ENCODE results near the gene TUBA1C.

TUBA1C gene

GRCh38 chr12:49264466-49264872 lies 413 bp upstream of the TUBA1C start (continued):
- TF ChIP-seq ZNF24 (tag by site-specific recombination; IDR thresholded peaks at IDR 0.05): peak; percentile 49; the same call in 1 of the 2 replicates
- TF ChIP-seq ZNF654 (tag by site-specific recombination; IDR thresholded peaks at IDR 0.05; ENCODE audit: low read depth): no peak
- no peak; the same call in 1 of the 2 replicates for TF ChIP-seq ZNF664 (tag by site-specific recombination; IDR thresholded peaks at IDR 0.05)
- no peak for TF ChIP-seq ZNF571 (tag by site-specific recombination; IDR thresholded peaks at IDR 0.05)
- no peak for TF ChIP-seq GLI2 (tag by site-specific recombination; IDR thresholded peaks at IDR 0.05; ENCODE audit: borderline replicate concordance, low read depth)
- no peak for TF ChIP-seq ZNF48 (tag by site-specific recombination; IDR thresholded peaks at IDR 0.05)
- TF ChIP-seq ZNF174 (tag by site-specific recombination; IDR thresholded peaks at IDR 0.05): no peak
- TF ChIP-seq ZNF776 (tag by site-specific recombination; IDR thresholded peaks at IDR 0.05; ENCODE audit: borderline replicate concordance): no peak
- no peak for TF ChIP-seq ZNF148 (tag by site-specific recombination; IDR thresholded peaks at IDR 0.05; ENCODE audit: borderline replicate concordance)
- no peak for TF ChIP-seq SCRT1 (tag by site-specific recombination; IDR thresholded peaks at IDR 0.05; ENCODE audit: borderline replicate concordance)
- no peak for TF ChIP-seq REPIN1 (tag by site-specific recombination; IDR thresholded peaks at IDR 0.05; ENCODE audit: low read depth)
- TF ChIP-seq HOXD13 (CRISPR knock-in tag; IDR thresholded peaks at IDR 0.05; ENCODE audit: borderline replicate concordance): no peak
- TF ChIP-seq ZNF366 (tag by site-specific recombination; conservative IDR thresholded peaks at IDR 0.05): peak; percentile 93
- TF ChIP-seq MEIS1 (CRISPR knock-in tag; IDR thresholded peaks at IDR 0.05; ENCODE audit: borderline replicate concordance): no peak
- TF ChIP-seq IKZF3 (tag by site-specific recombination; IDR thresholded peaks at IDR 0.05): no peak; the same call in 1 of the 2 replicates
- TF ChIP-seq ZSCAN30 (tag by site-specific recombination; IDR thresholded peaks at IDR 0.05): no peak; the same call in 1 of the 2 replicates
- no peak for TF ChIP-seq ZNF544 (tag by site-specific recombination; IDR thresholded peaks at IDR 0.05)
- TF ChIP-seq ZNF629 (tag by site-specific recombination; IDR thresholded peaks at IDR 0.05): no peak; the same call in 1 of the 2 replicates
- TF ChIP-seq ZNF639 (tag by site-specific recombination; IDR thresholded peaks at IDR 0.05): no peak
- no peak for TF ChIP-seq ZNF747 (tag by site-specific recombination; IDR thresholded peaks at IDR 0.05)
- 0 out of 2 replicates have a peak, but pooled peaks have one; percentile 10 for TF ChIP-seq ZNF423 (tag by site-specific recombination; IDR thresholded peaks at IDR 0.05)
- TF ChIP-seq EGR2 (tag by site-specific recombination; IDR thresholded peaks at IDR 0.05; ENCODE audit: low read depth): peak; percentile 95
- TF ChIP-seq ZNF214 (tag by site-specific recombination; IDR thresholded peaks at IDR 0.05; ENCODE audit: borderline replicate concordance): no peak
- no peak for TF ChIP-seq ZNF623 (tag by site-specific recombination; IDR thresholded peaks at IDR 0.05)
- no peak for TF ChIP-seq ZNF707 (tag by site-specific recombination; IDR thresholded peaks at IDR 0.05)
- peak; percentile 29 for TF ChIP-seq GLIS1 (tag by site-specific recombination; IDR thresholded peaks at IDR 0.05)
- TF ChIP-seq ZNF2 (tag by site-specific recombination; IDR thresholded peaks at IDR 0.05): no peak
- no peak for TF ChIP-seq KLF10 (tag by site-specific recombination; IDR thresholded peaks at IDR 0.05)
- TF ChIP-seq ZNF610 (tag by site-specific recombination; IDR thresholded peaks at IDR 0.05; ENCODE audit: borderline replicate concordance): no peak
- TF ChIP-seq MZF1 (tag by site-specific recombination; IDR thresholded peaks at IDR 0.05; ENCODE audit: borderline replicate concordance): peak; percentile 89; the same call in 1 of the 2 replicates
- no peak for TF ChIP-seq ZNF433 (tag by site-specific recombination; IDR thresholded peaks at IDR 0.05; ENCODE audit: low read depth)
- peak; percentile 83 for TF ChIP-seq ZEB2 (tag by site-specific recombination; IDR thresholded peaks at IDR 0.05)
- TF ChIP-seq ZNF621 (tag by site-specific recombination; IDR thresholded peaks at IDR 0.05): no peak
- no peak for TF ChIP-seq ZBTB6 (tag by site-specific recombination; IDR thresholded peaks at IDR 0.05)
- TF ChIP-seq, protein P1, sequence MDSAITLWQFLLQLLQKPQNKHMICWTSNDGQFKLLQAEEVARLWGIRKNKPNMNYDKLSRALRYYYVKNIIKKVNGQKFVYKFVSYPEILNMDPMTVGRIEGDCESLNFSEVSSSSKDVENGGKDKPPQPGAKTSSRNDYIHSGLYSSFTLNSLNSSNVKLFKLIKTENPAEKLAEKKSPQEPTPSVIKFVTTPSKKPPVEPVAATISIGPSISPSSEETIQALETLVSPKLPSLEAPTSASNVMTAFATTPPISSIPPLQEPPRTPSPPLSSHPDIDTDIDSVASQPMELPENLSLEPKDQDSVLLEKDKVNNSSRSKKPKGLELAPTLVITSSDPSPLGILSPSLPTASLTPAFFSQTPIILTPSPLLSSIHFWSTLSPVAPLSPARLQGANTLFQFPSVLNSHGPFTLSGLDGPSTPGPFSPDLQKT (IDR thresholded peaks at IDR 0.05; ENCODE audit: borderline replicate concordance, low read depth, low read length): no peak
- TF ChIP-seq, protein P2, sequence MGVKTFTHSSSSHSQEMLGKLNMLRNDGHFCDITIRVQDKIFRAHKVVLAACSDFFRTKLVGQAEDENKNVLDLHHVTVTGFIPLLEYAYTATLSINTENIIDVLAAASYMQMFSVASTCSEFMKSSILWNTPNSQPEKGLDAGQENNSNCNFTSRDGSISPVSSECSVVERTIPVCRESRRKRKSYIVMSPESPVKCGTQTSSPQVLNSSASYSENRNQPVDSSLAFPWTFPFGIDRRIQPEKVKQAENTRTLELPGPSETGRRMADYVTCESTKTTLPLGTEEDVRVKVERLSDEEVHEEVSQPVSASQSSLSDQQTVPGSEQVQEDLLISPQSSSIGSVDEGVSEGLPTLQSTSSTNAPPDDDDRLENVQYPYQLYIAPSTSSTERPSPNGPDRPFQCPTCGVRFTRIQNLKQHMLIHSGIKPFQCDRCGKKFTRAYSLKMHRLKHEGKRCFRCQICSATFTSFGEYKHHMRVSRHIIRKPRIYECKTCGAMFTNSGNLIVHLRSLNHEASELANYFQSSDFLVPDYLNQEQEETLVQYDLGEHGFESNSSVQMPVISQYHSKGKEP (tag by site-specific recombination; IDR thresholded peaks at IDR 0.05): no peak
